ENCODE data around the gene BRD9.

BRD9 gene

GRCh38 chr5:852431-853401, 39.9 kb downstream of the BRD9 start:
- TF ChIP-seq POLR2AphosphoS5 (IDR thresholded peaks at IDR 0.05; ENCODE audit: low read depth, low read length) (no peak), SIN3A (IDR thresholded peaks at IDR 0.05; ENCODE audit: borderline replicate concordance, insufficient read depth, low read length) (no peak), REST (IDR thresholded peaks at IDR 0.05; ENCODE audit: insufficient read depth in 1 of 2, low read depth in 2 of 2, low read length in 2 of 2) (no peak), TAF1 (IDR thresholded peaks at IDR 0.05; ENCODE audit: borderline replicate concordance, insufficient read depth, low read length) (no peak), FOXP2 (optimal IDR thresholded peaks at IDR 0.05; ENCODE audit: borderline replicate concordance, extremely low read depth, extremely low read length, insufficient read depth) (no peak)

GRCh38 chr5:852018-852417, 40.6 kb downstream of the BRD9 start:
- TF ChIP-seq TAF1 (IDR thresholded peaks at IDR 0.05; ENCODE audit: borderline replicate concordance, insufficient read depth, low read length) (no peak), SIN3A (IDR thresholded peaks at IDR 0.05; ENCODE audit: borderline replicate concordance, insufficient read depth, low read length) (no peak), FOXP2 (optimal IDR thresholded peaks at IDR 0.05; ENCODE audit: borderline replicate concordance, extremely low read depth, extremely low read length, insufficient read depth) (no peak), POLR2AphosphoS5 (IDR thresholded peaks at IDR 0.05; ENCODE audit: low read depth, low read length) (no peak), REST (IDR thresholded peaks at IDR 0.05; ENCODE audit: insufficient read depth in 1 of 2, low read depth in 2 of 2, low read length in 2 of 2) (no peak)

GRCh38 chr5:851553-851952, 41.0 kb downstream of the BRD9 start:
- TF ChIP-seq TAF1 (IDR thresholded peaks at IDR 0.05; ENCODE audit: borderline replicate concordance, insufficient read depth, low read length): no peak
- no peak for TF ChIP-seq SIN3A (IDR thresholded peaks at IDR 0.05; ENCODE audit: borderline replicate concordance, insufficient read depth, low read length)
- no peak for TF ChIP-seq FOXP2 (optimal IDR thresholded peaks at IDR 0.05; ENCODE audit: borderline replicate concordance, extremely low read depth, extremely low read length, insufficient read depth)
- no peak for TF ChIP-seq POLR2AphosphoS5 (IDR thresholded peaks at IDR 0.05; ENCODE audit: low read depth, low read length)
- TF ChIP-seq REST (IDR thresholded peaks at IDR 0.05; ENCODE audit: insufficient read depth in 1 of 2, low read depth in 2 of 2, low read length in 2 of 2): no peak

- TF ChIP-seq POLR2AphosphoS5 (IDR thresholded peaks at IDR 0.05; ENCODE audit: low read depth, low read length) (no peak), FOXP2 (optimal IDR thresholded peaks at IDR 0.05; ENCODE audit: borderline replicate concordance, extremely low read depth, extremely low read length, insufficient read depth) (no peak), SIN3A (IDR thresholded peaks at IDR 0.05; ENCODE audit: borderline replicate concordance, insufficient read depth, low read length) (no peak), REST (IDR thresholded peaks at IDR 0.05; ENCODE audit: insufficient read depth in 1 of 2, low read depth in 2 of 2, low read length in 2 of 2) (no peak), TAF1 (IDR thresholded peaks at IDR 0.05; ENCODE audit: borderline replicate concordance, insufficient read depth, low read length) (no peak)
These were observed 41.5 kb downstream of the BRD9 start for GRCh38 chr5:851076-851475.

All from PFSK-1 (cell line).